Measurements from ENCODE around the gene EXOSC6.
"Not testable (repeated sequence)": the region's sequence is repeated elsewhere in the genome, so short reads cannot be mapped to it uniquely, and the experiment has no call there.

Gene EXOSC6

DNA sequence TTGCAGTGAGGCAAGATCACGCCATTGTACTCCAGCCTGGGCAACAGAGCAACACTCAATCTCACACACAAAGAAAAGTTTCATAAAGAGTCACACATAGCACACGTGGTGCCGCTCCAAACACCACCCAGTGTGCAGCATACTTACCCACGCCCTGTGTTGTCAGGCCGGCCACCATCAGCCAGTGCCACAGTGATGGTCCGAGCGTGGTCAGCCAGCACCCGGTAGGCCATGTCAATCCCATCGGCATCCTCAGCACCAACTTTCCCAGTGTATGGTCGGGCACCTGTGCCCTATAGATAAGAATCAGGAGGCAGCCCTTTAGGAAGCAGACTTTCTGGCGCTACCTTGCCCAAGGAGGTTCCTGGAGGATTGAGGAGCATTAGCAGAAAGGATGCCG is 17.7 kb upstream of the EXOSC6 start:
- peaks cover 62 to 71% of the 10 kb centered on the region in 2 experiments for H3K36me3 ChIP-seq (ENCODE audit: control insufficient read depth in 1 of 2, insufficient read depth in 2 of 2, low read length in 2 of 2)
- H4K91ac ChIP-seq (ENCODE audit: low read depth, low read length), result no peak overlapping the region
- H3K79me2 ChIP-seq (ENCODE audit: control insufficient read depth, insufficient read depth, low read length, poor library complexity), result no peaks in the 10 kb centered on the region
- H3K9ac ChIP-seq (ENCODE audit: low read length), result no peak overlapping the region
- H3K4me1 ChIP-seq (ENCODE audit: control insufficient read depth in 1 of 2, insufficient read depth in 2 of 2, low read length in 2 of 2), result no peaks in the 10 kb centered on the region
- H3K4me2 ChIP-seq (ENCODE audit: low read length), result no peak overlapping the region
- DNase-seq, result no peak
- peaks cover 2% of the 10 kb centered on the region for H3K9me3 ChIP-seq (ENCODE audit: insufficient read depth, low read depth, low read length)
- no peaks in the 10 kb centered on the region for H3K27me3 ChIP-seq (ENCODE audit: insufficient read depth, low read length)
- H3K18ac ChIP-seq (ENCODE audit: low read length), result no peak overlapping the region
- H3K23ac ChIP-seq (ENCODE audit: low read length), result no peak overlapping the region
- no peak overlapping the region for H2BK12ac ChIP-seq (ENCODE audit: low read length)
- H3K79me1 ChIP-seq (ENCODE audit: low read length), result no peaks in the 10 kb centered on the region
- no peak overlapping the region for H2AFZ ChIP-seq (ENCODE audit: insufficient read depth, low read length, poor library complexity)
- no peak overlapping the region for H3K14ac ChIP-seq (ENCODE audit: low read length)
- H3K4ac ChIP-seq (ENCODE audit: low read depth, low read length), result no peak overlapping the region
- H3K27ac ChIP-seq (ENCODE audit: low read depth, low read length), result no peak overlapping the region
- H4K12ac ChIP-seq (ENCODE audit: low read depth, low read length), result no peak overlapping the region
- no peak overlapping the region for H4K8ac ChIP-seq (ENCODE audit: low read depth, low read length)
- no CpG with 5 or more reads among the region's 12 CpGs for WGBS (ENCODE audit: extremely low coverage, insufficient coverage, insufficient read length)
- H2AK5ac ChIP-seq (ENCODE audit: low read length), result no peak overlapping the region
- no peak overlapping the region for H2BK5ac ChIP-seq (ENCODE audit: low read depth, low read length, poor library complexity)
- H2BK120ac ChIP-seq (ENCODE audit: insufficient read depth, low read length, poor library complexity), result no peak overlapping the region
- no peak overlapping the region for H3K4me3 ChIP-seq (ENCODE audit: low read depth, low read length)

DNA sequence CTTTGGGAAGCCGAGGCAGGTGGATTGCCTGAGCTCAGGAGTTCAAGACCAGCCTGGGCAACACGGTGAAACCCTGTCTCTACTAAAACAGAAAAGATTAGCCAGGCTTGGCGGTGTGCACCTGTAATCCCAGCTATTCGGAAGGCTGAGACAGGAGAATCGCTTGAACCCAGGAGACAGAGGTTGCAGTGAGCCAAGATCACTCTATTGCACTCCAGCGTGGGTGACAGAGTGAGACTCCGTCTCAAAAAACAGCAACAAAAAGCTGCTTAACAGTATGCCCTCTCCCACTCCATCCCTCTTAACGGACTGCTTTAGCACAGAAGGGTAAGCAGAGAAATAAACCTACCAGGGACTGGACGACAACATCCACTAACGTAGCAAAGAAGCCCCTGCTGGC is 16.2 kb upstream of the EXOSC6 start:
- H3K18ac ChIP-seq (ENCODE audit: low read length); H3K79me1 ChIP-seq (ENCODE audit: low read length); H4K91ac ChIP-seq (ENCODE audit: low read depth, low read length); H3K27me3 ChIP-seq (ENCODE audit: insufficient read depth, low read length); H3K4ac ChIP-seq (ENCODE audit: low read depth, low read length); H2BK120ac ChIP-seq (ENCODE audit: insufficient read depth, low read length, poor library complexity); H3K4me3 ChIP-seq (ENCODE audit: low read depth, low read length); H3K27ac ChIP-seq (ENCODE audit: low read depth, low read length); H4K12ac ChIP-seq (ENCODE audit: low read depth, low read length); H4K8ac ChIP-seq (ENCODE audit: low read depth, low read length); H3K9ac ChIP-seq (ENCODE audit: low read length); H3K4me2 ChIP-seq (ENCODE audit: low read length); H3K9me3 ChIP-seq (ENCODE audit: insufficient read depth, low read depth, low read length); H3K14ac ChIP-seq (ENCODE audit: low read length); H2BK5ac ChIP-seq (ENCODE audit: low read depth, low read length, poor library complexity); H2BK12ac ChIP-seq (ENCODE audit: low read length); DNase-seq; H2AK5ac ChIP-seq (ENCODE audit: low read length); H3K4me1 ChIP-seq (ENCODE audit: control insufficient read depth in 1 of 2, insufficient read depth in 2 of 2, low read length in 2 of 2); H2AFZ ChIP-seq (ENCODE audit: insufficient read depth, low read length, poor library complexity); H3K79me2 ChIP-seq (ENCODE audit: control insufficient read depth, insufficient read depth, low read length, poor library complexity); H3K23ac ChIP-seq (ENCODE audit: low read length): not testable (repeated sequence)
- peaks cover 72 to 80% of the 10 kb centered on the region in 2 experiments for H3K36me3 ChIP-seq (ENCODE audit: control insufficient read depth in 1 of 2, insufficient read depth in 2 of 2, low read length in 2 of 2)
- no CpG with 5 or more reads among the region's 10 CpGs for WGBS (ENCODE audit: extremely low coverage, insufficient coverage, insufficient read length)

DNA sequence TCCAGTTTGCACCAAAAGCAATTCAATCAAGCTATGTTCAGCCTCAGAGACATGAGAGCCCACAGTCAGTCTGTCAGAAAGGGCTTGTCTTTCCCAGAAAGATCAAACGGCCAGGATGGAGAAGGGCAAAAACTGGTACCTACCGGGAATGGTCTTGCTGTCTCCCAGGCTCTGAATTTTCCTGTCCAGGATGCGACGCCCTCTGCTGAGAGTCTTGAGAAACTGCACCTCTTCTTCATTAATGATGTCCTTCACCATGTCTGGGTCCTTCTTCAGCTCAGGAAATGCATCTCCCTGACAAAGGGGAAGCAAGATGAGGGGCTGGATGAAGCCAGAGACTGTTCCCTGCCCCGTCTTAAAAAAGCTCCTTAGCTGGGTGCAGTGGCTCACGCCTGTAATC is 15.8 kb upstream of the EXOSC6 start:
- no peak overlapping the region for H4K91ac ChIP-seq (ENCODE audit: low read depth, low read length)
- no peak overlapping the region for H2AK5ac ChIP-seq (ENCODE audit: low read length)

DNA sequence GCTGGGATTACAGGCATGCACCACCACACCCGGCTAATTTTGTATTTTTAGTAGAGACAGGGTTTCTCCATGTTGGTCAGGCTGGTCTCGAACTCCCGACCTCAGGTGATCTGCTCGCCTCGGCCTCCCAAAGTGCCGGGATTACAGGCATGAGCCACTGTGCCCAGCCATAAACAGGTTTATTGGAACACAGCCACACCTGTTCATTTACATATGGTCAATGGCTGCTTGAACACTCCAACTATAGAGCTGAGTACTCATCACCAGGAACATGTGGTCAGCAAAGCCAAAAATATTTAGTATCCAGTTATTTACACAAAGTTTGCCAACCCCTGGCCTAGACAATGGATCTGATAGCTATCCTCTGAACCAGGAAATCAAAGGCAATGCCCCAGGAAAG is 8.2 kb upstream of the EXOSC6 start:
- peaks cover 75 to 84% of the 10 kb centered on the region in 2 experiments for H3K36me3 ChIP-seq (ENCODE audit: control insufficient read depth in 1 of 2, insufficient read depth in 2 of 2, low read length in 2 of 2)
- H3K79me2 ChIP-seq (ENCODE audit: control insufficient read depth, insufficient read depth, low read length, poor library complexity); H2AK5ac ChIP-seq (ENCODE audit: low read length); H3K4ac ChIP-seq (ENCODE audit: low read depth, low read length); H3K79me1 ChIP-seq (ENCODE audit: low read length); H2BK120ac ChIP-seq (ENCODE audit: insufficient read depth, low read length, poor library complexity); H2BK5ac ChIP-seq (ENCODE audit: low read depth, low read length, poor library complexity); H3K9ac ChIP-seq (ENCODE audit: low read length); H3K4me2 ChIP-seq (ENCODE audit: low read length); H3K23ac ChIP-seq (ENCODE audit: low read length); H2BK12ac ChIP-seq (ENCODE audit: low read length); H4K8ac ChIP-seq (ENCODE audit: low read depth, low read length); H4K91ac ChIP-seq (ENCODE audit: low read depth, low read length); H3K27me3 ChIP-seq (ENCODE audit: insufficient read depth, low read length); H3K27ac ChIP-seq (ENCODE audit: low read depth, low read length); H3K14ac ChIP-seq (ENCODE audit: low read length); H3K9me3 ChIP-seq (ENCODE audit: insufficient read depth, low read depth, low read length); H3K18ac ChIP-seq (ENCODE audit: low read length); H2AFZ ChIP-seq (ENCODE audit: insufficient read depth, low read length, poor library complexity); DNase-seq; H3K4me1 ChIP-seq (ENCODE audit: control insufficient read depth in 1 of 2, insufficient read depth in 2 of 2, low read length in 2 of 2); H4K12ac ChIP-seq (ENCODE audit: low read depth, low read length); H3K4me3 ChIP-seq (ENCODE audit: low read depth, low read length): not testable (repeated sequence)
- no CpG with 5 or more reads among the region's 6 CpGs for WGBS (ENCODE audit: extremely low coverage, insufficient coverage, insufficient read length)

More for the DNA sequence above, 15.8 kb upstream of the EXOSC6 start:
- Histone ChIP-seq H3K9ac (ENCODE audit: low read length) (no peak overlapping the region), H3K4me1 (ENCODE audit: control insufficient read depth in 1 of 2, insufficient read depth in 2 of 2, low read length in 2 of 2) (no peaks in the 10 kb centered on the region), H3K18ac (ENCODE audit: low read length) (no peak overlapping the region), H3K27me3 (ENCODE audit: insufficient read depth, low read length) (no peaks in the 10 kb centered on the region), H3K79me1 (ENCODE audit: low read length) (no peaks in the 10 kb centered on the region), H4K12ac (ENCODE audit: low read depth, low read length) (no peak overlapping the region), H3K4ac (ENCODE audit: low read depth, low read length) (no peak overlapping the region), H3K14ac (ENCODE audit: low read length) (no peak overlapping the region), H2BK5ac (ENCODE audit: low read depth, low read length, poor library complexity) (no peak overlapping the region), H3K4me2 (ENCODE audit: low read length) (no peak overlapping the region), H2BK12ac (ENCODE audit: low read length) (no peak overlapping the region), H3K79me2 (ENCODE audit: control insufficient read depth, insufficient read depth, low read length, poor library complexity) (no peaks in the 10 kb centered on the region), H2BK120ac (ENCODE audit: insufficient read depth, low read length, poor library complexity) (no peak overlapping the region), H3K23ac (ENCODE audit: low read length) (no peak overlapping the region), H3K4me3 (ENCODE audit: low read depth, low read length) (no peak overlapping the region), H3K9me3 (ENCODE audit: insufficient read depth, low read depth, low read length) (peaks cover 2% of the 10 kb centered on the region), H3K36me3 (ENCODE audit: control insufficient read depth in 1 of 2, insufficient read depth in 2 of 2, low read length in 2 of 2) (peaks cover 72 to 83% of the 10 kb centered on the region in 2 experiments), H3K27ac (ENCODE audit: low read depth, low read length) (no peak overlapping the region), H4K8ac (ENCODE audit: low read depth, low read length) (no peak overlapping the region), H2AFZ (ENCODE audit: insufficient read depth, low read length, poor library complexity) (no peak overlapping the region)
- no CpG with 5 or more reads among the region's 6 CpGs for WGBS (ENCODE audit: extremely low coverage, insufficient coverage, insufficient read length)
- peak in 1 of 2 donors; percentile 62 for DNase-seq

Measured in trophoblast cell (in vitro differentiated cells and primary cell).